GM21367 (cell line): ENCODE measurements around the gene LRBA.

Experiments
- ATAC-seq: cut with Tn5 transposase; IDR thresholded peaks from one replicate; pipeline ENCODE4 v1.9.1; 2021; ENCODE audit not compliant: unreplicated experiment

LRBA gene

DNA sequence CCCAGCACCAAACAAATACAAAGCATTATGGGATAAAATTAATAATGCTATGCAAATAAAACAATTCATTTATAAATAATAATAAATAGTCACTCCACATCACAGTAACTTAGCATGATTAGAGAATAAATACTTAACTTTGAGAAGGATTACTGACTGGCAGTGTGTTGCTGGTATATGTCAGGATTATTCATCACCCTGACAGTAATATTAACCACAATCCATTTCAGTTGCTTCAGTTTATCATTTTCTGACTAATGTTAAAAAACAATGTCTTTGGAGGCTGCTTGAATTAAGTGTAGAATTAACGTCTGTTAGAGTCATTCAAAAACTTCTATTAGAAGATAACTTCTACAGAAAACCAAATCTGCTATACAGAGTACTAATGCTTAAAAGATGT, 557.3 kb downstream of the LRBA start:
- no peak for ATAC-seq

DNA sequence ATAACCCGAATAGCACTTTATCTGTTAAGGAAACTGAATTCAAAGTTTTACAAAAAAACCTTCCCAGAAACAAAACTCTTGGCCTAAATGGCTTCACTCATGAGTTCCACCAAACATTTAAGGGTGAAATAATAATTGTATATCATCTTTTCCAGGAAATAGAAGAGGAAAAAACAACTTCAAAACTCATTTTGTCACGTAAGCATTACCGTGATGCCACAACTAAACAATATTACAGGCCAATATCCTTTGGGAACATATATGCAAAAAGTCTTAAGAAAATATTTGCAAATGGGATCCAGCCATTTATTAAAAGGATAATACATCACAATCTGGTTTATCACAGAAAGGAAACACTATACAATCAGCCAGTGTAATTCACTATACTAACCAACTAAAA, 563.2 kb downstream of the LRBA start:
- ATAC-seq = no peak

DNA sequence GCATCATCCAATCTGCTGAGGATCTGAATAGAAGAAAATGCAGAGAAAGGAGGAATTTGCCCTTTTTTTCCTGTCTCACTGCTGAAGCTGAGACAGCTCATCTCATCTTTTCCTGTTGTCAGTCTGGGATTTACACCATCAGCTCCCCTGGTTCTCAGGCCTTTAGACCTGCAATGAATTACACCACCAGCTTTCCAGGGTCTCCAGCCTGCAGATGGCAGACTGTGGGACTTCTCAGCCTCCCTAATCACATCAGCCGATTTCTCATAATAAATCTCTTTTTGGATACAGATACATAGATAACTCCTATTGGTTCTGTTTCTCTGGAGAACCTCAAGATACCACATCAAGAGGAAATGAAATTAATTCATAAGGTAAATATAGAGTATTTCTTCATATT, 567.7 kb downstream of the LRBA start:
- no peak for ATAC-seq

DNA sequence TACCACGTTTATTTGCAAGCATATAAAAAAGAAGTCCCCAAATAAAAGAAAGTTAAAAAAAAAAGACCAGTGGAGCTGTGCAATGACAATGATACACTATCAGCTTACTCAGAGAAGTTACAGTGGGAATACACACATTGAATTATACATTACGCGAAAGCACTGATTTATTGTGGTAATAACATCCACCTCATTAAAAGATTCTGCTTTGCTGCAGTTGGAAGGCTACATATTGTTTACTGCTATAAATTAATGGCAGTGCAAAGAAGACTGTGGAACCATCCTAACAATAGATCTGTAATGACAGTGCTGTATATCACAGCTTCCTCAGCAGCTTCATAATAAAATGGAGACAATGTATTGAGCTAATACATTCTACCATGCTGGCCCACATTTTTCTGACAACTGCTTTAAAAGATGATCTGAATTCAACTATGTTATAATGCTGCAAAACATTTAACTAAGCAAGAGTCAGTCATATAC, 575.6 kb downstream of the LRBA start:
- ATAC-seq = no peak

DNA sequence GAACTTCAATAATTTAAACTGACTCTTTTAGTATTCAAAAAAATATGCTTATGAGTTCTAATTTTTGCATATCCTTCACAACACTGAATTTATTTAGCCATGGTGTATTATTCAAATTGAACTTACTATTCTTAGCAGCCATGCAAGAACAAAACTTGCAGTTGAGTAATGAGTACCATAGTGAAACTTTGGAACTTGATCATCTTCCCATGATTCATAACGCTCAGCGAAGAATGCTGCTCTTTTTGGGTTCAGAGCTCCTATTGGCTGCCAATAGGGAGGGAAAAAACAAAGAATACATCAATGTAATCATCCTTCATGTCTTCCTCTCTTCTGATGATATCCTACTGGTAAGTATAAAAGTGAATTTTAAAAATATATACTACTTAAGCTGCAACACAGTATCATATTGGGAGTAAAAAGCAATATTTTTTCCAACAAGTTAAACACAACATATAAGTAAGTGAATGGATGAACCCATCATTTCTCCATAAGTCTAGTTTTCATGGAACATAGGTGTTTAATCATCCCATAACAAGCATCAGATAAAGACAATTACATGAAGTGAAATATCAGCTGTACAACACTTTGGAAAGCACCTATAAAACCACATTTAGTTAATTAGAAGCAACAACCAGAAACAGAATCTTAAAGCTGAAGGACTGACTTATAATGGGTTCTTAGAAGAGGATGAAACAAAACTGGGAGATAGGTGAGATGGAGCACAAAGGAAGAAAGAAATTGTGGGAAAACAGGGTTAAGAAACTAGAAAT, 578.3 kb downstream of the LRBA start:
- no peak for ATAC-seq

DNA sequence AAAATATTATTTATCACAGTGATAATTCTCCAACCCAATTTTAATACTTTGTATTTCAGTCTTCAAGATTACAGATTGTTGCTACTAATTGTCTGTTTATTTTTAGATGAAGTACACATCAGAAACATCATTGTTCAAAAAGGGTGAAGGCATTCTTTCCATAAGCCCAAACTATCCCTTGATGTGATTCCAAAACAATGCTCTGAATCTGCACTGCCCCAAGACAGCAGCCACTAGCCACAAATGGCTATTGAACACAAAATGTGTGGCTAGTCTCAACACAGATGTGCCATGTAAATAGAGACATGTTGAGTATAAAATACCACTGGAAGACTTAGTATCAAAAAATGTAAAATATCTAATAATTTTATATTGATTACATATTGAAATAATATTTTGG, 583.9 kb downstream of the LRBA start:
- ATAC-seq = no peak

DNA sequence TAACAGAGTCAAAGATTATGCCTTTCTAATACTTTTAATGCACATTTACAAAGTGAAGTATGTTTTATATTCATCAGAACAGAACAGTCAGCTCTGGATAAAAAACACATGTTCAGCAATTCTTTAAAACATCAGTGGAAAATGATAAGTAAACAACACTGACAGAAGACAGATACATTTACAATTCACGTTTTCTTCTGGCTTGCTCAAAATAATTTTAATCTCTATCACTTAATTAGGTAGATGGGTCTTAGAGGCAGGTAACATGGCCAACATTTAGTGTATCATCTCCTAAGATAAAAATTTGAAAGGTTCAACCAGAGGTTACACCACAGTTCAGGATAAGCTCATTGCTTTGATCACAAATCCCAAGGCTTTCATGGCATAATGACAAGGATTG, 589.9 kb downstream of the LRBA start:
- ATAC-seq = no peak

DNA sequence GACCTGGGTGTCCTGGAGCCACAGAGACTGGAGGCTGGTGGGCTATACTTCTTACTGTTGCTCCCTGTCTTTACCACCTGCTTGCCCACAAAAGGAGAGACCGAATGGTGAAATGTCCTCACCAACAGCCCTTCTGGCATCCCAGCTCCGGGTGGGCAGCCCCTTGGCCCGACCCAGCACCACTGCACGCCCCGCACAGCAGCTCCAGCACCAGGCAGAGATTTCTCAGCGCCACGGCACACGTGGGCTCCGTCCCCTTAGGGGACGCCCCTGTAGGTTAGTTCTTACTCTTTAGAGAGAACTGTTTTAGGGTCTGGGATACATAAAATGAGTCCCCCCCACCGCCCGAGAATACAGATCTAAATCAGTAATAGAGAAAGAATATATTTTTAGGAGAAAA, 591.6 kb downstream of the LRBA start:
- ATAC-seq = no peak

DNA sequence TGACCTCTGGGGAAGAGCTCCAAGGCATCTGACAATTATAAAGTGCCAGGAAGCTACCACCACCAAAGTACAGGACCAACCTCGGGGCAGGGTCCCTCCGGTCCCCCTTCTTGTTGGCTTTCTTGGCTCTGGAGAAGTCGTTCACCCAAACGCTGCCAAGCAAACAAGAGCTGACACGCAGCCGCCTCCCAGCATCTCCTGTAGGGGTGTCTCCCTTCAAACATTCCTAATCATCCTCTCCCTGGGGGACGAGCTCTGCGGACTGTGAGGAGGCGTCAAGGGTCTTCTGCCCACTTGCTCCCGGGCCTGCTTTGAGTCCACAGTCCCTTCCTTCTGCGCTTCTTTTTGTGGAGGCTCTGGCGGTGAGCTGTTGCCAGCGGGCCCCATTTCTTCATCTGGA, 592.0 kb downstream of the LRBA start:
- no peak for ATAC-seq

DNA sequence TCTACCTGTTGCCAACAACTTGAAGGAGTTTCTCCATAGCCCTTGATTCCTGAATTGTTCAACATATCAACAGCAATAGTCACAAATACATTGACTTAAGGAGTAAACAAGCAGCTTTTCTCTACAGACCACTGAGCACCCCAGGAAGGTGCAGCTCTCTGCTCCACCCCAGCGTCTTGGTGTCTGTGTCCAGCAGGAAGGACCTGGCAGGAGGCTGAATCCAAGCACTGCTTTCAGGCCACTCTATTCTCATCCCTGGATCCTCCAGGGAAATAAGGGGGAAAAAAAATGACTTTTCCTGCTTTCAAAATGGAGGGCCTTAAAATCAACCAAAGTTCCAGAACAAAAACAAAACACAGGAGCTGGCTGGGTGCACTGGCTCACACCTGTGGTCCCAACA, 593.5 kb downstream of the LRBA start:
- ATAC-seq = no peak

DNA sequence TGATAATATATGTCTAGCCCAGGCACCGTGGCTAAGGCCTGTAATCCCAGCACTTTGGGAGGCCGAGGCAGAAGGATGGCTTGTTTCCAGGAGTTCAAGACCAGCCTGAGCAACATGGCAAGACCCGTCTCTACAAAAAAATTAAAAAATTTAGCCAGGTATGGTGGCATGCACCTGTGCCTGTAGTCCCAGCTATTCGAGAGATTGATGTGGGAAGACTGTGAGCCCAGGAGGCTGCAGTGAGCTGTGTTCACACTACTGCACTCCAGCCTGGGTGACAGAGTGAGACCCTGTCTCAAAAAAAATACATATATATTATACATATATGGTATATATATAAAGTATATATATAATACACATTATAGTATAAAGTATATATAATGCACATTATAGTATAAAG, 595.1 kb downstream of the LRBA start:
- no peak for ATAC-seq

DNA sequence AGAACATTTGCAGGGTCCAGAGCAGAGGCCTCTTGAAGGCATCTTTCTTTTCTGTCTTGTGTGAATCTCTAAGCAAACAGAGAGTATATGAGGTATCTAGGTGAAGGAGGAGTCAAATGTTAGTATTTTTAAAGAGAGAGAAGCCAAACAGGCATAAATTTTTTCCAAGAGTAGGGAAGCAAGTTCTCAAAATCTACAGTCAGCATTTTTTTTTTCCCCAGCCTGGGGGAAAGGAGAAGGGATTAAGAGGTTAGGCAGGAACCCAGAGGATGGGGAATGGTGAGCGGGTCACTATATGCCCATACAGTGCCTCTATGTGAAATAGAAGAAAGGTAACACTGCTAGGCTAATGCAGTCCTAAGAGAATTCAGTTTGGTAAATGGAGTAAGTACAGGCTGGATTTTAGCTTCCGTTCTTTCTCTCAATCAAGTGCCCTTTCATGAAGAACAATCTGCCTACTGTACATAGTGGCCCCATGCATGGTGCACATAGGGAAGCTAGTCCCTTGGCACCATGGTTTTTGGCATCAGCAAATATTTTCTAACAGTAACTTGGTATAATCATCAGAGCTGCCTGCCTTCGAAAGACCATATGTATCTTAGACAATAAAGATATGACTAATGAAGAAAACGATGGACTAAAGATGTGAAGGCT, 596.2 kb downstream of the LRBA start:
- no peak for ATAC-seq

DNA sequence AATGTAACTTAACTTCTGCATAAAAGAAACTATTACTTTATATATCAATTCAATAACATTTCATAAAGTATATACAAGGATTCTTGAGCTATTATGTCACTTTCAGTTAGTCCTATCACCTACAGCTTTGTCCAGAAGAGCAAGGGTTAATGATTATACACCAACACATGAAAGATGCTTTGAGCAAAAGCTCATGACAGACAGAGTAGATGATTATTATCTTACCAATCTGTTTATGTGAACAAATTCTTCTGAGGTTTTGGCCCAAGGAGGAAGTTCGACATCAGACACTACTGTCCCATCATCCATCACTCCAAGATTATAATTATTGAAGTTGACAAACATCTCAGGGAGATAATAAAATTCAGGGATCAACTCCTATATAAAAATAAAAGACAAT, 599.9 kb downstream of the LRBA start:
- ATAC-seq = no peak

DNA sequence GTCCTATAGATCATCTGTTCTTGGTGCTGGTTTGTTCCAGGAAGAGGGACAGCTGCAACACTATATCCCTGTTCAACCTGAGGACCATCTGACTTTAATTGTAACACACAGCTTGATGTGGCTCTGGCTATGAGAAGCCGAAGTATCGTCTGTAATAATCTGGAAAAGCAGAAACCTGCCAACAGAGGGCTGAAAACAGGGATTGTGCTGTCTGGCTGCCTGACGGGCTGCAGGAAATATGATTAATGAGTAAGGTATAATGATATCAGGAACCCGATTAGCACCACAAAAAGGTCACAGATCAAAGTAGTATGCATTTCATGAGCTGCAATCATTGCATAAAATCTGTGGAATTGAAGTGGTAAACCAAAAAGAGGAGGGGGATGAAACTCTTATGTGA, 603.6 kb downstream of the LRBA start:
- no peak for ATAC-seq

DNA sequence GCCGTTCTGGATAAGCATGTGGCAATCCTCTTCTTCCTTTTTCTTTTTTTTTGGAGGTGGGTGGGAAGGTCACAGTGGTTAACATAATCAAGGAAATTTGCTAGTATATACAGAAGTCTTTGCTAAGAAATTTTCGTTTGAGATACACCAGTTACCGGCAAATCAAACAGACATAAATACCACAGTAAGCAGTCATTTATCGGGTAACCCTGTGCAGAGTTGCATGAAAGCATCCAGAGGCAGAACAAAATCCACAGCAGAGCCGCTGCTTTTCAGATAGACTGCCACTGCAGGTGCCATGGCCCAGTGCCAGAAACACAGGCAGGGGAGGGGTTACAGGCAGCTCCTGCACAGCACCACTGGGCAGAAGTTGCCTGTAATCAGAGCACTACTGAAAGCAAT, 612.2 kb downstream of the LRBA start:
- ATAC-seq = peak; percentile 93

DNA sequence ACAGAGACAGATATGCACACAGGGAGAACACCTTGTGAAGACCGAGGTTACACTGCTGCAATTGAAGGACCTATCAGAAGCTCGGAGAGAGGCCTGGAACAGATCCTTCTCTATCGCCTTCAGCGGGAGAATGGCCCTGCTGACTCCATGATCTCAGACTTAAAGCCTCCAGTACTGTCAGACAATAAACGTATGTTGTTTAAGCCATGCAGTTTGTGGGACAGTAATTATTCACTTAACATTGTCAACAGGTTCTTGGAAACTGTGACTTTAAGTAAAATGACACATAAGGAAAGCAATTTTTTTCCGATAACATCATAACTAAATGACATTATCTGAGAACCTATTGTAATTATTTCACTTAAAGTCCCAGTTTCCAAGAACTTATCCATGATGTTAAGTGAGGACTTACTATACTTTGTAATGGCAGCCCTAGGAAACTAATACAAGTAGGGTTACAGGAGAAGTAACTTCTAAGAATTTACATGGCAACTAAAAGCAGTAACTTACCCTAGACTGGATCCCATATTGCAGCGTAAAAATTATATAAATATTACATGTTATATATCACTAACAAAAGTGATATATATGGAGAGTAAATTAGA, 613.9 kb downstream of the LRBA start:
- ATAC-seq = no peak

DNA sequence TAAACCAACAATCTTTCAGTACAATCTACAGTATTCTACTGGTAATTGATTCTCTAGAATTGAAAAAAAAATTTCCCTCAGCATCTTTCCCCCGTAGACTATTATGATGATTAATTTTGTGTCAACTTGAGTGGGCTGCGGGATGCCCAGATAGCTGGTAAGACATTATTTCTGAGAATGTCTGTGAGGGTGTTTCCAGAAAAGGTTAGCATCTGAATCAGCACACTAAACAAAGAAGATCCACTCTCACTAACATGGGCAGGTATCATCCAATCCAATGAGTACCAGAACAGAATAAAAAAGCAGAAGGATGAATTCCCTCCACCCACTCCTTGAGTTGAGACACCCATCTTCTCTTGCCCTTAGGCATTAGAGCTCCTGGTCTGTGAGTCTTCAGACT, 619.2 kb downstream of the LRBA start:
- no peak for ATAC-seq

DNA sequence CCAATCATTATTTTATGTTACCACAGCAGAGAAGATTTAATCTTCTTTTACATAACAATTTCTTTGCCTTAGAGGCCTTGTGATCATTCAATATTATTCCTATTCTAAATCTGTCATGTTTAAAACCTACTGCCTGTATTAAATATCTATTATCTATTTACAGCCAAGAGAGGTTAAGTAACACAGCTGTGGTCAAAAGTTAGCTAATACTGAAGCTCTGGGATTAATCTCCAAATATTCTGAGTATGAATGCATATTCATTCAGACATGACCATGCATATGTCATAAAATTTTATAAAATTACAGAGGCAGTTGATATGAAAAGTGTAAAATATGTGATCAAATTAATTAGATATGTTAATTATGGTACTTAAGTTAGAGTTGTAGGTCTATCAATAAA, 621.0 kb downstream of the LRBA start:
- ATAC-seq = no peak

DNA sequence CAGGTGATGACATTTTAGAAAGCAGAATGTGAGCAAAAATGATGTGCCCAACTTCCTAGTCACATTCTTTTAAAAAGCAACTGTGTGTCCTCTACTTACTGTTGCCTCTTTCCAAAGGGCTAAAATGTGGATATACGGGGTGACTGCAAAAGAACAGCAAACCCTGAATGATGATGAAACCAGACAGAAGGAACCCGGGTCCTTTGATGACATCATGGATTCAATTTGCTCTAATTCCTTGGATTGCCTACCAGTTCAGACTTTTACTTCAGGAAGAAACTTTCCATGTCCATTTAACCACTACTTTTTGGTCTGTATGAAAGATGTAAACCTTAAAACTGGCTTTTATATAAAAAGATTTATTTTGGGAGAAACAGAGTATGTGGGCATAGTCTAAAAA, 624.0 kb downstream of the LRBA start:
- ATAC-seq = no peak

DNA sequence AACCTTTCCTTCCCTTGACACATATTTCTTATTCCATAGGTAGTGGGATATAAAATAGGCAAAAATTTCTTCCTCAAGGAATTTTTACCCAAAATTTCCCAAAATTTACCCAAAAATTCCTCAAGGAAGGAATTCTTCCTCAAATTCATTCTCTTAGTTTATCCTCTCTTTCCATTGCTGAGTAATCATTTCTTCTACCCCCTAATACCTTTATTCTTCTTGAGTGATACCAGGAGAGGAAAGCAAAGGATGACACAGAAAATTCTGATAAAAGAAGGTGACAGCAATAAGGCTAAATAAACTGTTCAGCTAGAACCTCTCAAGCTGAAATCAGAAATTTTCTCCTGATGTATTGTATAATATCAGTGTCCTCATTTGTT, 624.6 kb downstream of the LRBA start:
- ATAC-seq = no peak

DNA sequence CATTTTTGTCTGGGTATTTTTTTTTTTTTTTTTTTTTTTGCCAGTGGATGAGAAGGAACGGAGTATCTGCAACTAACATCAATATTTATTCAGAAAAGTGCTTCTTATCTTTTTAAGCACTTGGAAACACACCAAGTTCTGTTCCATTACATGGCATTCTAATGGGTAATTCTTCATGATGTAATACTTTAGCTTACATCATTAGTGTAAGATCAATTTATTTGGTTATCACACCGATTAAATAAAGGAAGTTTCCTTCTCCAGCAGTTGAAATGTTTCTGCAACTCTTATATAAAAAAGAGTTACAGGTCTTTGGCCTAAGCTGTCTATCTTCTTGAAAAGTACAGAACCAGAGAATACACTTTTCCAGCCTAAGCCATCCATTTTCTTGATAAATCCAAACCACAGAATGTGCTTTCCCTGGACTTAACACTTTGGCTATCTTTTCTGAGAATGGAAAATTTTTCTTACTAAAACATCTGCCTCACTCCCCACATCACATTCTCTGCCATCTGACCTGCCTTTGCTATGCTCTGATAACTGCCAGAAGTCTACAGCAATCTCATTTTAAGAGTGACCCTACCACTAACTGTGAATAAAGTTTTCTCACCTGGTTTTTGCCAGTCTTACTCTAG, 625.1 kb downstream of the LRBA start:
- ATAC-seq = no peak

DNA sequence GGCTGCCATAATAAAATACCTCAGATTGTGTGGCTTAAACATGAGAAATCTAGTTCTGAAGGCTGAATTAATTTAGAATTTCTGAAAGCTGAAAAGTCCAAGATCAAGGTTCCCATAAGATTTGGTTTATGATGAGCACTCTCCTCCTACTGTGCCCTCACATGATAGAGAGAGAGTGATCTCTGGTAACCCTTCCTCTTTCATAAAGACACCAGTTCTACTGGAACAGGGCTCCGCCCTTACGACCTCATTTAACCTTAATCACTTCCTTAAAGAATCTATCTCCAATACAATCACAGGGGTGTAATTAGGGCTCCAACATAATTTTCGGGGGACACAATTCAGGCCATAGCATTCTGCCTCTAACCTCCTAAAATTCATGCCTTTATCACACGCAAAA, 627.1 kb downstream of the LRBA start:
- no peak for ATAC-seq
